GM18505 (cell line): Measurements from ENCODE around the gene ZNF396.
A peak's percentile ranks its signal among the peaks of the same experiment; 100 is the strongest.

Experiments
- ATAC-seq: cut with Tn5 transposase; IDR thresholded peaks from one replicate; pipeline ENCODE4 v1.9.1; 2021; ENCODE audit not compliant: unreplicated experiment
- POLR2A ChIP-seq: IDR thresholded peaks from 4 replicates; pipeline ENCODE4 v1.6.1; 2011; ENCODE audit warnings: borderline replicate concordance; ENCODE audit not compliant: insufficient read depth, insufficient read length; ENCODE audit errors: extremely low read depth

The ZNF396 gene

DNA sequence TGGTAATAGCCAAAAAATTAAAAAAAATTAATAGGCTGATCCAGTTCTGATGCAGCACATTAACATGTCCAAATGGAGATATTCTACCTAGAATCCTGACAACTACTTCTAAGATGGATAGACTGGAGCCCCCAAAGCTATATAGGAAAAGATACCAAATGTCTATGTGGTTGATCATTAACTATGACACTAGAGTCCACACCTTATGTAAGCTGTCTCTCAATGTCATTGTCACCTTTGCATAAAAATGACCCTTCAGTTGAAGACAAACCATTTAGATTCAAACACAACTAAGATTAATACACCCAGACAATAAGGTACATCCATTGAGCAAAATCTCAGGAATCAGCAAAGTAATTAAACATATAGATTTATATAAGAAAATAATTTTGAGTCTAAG is 14.6 kb downstream of the ZNF396 start:
- no peak for TF ChIP-seq POLR2A
- ATAC-seq, result no peak

DNA sequence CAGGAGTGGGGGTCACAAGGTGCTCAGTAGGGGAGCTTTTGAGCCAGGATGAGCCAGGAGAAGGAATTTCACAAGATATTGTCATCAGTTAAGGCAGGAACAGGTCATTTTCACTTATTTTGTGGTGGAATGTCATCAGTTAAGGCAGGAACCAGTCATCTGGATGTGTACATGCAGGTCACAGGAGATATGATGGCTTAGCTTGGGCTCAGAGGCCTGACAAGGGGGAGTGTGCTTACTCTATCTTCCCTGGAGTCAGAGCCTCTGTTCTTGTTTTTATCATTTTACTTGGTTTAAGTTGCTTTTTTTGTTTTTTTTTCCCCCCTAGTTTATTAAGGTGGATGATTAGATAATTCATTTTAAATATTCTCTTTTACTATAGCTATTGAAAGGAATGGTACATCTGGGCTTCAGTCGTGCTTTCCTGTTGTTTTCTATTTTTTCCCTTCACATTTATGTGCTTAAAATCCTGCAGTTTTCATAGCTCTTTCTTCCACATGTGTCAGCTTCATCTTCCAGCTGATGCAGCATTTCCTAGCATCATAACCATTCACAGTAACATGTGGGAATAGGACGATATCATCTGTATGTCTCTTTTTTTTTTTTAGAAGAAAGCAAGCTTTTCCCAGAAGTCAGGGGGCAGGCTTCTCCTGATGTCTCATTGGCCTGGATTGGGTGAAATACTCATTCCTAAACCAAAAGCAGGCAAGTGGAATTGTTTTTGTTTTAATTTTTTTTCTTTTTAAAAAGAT is 15.4 kb downstream of the ZNF396 start:
- no peak for ATAC-seq
- TF ChIP-seq POLR2A, result no peak

DNA sequence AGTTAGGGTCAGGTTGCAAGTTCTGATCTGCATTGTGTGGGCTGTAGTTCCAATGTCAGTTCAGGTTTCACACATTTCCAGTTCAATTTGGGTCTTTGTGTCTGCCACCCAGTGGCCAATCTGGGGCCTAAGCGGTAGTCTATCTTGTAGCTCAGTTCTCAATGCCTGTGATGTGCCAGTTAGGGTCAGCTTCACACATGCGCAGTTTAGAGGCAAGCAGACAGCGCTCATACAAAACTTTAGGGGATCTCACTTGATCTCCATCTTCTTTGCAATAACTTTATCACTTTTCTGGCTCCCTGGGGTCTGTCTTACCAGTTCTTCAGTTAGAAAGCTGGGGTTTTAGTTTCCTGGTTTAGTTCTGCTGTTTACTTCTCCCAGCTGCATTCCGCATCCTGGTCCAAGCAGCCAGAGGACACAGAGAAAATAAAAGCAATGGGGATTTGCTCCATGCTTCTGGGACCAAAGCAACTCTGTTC is 22.0 kb downstream of the ZNF396 start:
- peak; percentile 90 for ATAC-seq
- no peak for TF ChIP-seq POLR2A

DNA sequence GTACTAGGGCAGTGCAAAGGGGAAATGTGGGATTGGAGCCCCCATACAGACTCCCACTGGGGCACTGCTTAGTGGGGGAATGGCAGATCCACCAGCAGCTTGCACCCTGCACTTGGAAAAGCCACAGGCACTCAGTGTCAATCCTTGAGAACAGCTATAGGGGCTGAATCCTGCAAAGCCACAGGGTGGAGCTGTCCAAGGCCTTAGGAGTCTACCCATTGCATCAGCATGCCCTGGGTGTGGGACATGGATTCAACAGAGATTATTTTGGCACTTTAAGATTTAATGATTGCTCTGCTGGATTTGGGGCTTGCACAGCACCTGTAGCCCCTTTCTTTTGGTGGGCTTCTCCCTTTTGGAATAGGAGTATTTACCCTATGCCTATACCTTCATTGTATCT is 24.4 kb downstream of the ZNF396 start:
- no peak for TF ChIP-seq POLR2A
- no peak for ATAC-seq

DNA sequence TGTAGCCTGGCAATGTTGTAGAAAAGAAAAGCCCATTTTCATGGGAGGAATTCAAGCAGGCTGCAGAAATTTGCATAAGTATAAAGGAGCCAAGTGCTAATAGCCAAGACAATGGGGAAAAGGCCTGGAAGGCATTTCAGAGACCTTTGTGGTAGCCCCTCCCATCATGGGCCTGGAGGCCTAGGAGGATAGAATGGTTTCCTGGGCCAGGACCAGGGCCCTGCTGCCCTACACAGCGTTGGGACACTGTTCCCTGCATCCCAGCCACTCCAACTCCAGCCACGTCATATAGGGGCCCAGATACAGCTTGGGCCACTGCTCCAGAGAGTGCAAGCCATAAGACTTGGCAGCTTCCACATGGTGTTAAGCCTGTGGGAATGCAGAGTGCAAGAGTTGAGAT is 24.9 kb downstream of the ZNF396 start:
- no peak for TF ChIP-seq POLR2A
- ATAC-seq, result no peak

DNA sequence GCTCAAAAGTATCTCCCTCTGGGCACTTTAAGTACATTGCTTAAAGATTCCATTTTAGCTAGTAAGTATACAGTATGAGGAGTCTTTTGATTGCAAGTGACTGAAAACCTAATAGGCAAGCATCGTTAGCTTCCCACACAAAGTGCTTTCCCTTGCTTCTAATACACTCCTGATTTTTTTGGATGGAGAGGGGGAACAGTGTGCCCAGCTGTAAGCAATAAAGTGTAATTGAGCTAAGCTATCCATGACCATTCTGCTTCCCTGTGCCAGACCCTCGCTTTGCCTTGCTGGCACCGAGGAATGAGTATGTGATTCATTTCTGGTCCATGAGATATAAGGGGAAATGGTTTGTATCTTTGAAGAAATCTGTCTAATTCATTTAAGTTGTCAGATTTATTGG is 29.1 kb downstream of the ZNF396 start:
- TF ChIP-seq POLR2A, result no peak
- ATAC-seq, result no peak

DNA sequence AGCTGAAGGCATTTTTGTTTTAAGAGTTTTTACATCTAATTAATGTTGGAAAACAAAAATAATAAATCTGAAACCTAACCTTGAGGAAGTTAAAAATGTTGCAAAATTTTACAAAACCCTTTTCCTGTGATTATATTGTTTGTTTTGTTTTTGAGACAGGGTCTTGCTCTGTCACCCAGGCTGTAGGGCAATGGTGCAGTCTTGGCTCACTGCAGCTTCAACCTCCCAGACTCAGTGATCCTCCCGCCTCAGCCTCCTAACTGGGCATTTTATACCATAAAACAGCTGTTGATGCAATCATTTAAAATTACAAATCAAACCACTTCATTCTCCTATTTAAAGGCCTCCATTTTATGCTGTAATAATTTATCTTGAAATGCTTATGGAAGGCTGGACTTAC is 31.2 kb downstream of the ZNF396 start:
- no peak for TF ChIP-seq POLR2A
- ATAC-seq, result no peak

DNA sequence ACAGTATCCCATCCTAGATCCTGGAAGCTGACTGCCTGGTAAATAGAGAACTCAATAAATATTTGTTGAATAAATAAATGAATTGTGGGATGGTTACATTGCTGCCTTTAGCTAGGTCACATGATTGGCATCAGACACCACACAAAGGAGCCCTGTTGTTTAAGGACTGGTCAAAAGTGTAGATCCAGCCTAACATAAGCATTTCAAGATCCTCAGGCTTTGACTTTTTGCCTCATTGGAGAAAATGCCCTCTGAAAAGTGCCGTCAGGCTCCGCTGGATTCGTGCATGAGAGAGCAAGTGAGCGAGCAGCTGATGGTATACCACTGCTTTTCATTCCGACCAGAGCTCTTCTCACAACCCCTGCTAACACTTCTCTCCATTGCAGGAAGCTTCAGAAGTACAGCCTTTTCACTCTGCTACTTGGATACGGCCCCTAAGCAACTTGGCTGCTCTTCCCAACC is 31.6 kb downstream of the ZNF396 start:
- ATAC-seq, result no peak
- TF ChIP-seq POLR2A, result no peak

DNA sequence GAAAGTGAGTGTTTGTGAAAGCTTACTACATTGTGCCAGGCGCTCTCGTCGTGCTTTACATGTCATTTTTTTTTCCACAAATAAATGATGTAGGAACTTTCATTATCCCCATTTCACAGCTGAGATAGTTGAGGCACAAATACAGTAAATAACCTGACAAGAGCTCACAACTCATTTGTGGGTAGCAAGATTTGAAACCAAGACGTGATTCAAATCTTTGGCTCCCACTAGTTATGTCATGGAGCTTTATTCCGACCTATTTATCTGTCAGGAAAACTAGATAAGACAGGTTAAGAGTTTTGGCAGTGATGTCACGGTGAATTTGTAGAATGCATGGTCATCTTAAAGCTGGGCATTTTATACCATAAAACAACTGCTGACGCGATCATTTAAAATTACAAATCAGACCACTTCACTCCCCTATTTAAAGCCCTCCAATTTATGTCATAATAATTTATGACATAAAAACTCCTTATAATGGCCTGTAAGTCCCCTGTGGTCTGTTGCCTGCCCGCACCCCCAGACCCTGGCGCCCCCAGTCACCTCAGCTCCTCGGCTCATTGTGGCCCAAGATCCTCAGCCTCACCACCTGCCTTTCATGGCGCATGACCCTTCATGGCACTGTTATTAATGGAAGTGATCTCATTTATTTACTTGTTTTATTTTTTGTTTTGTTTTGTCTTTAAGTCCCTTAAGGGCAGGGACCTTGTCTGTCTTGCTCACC is 32.2 kb downstream of the ZNF396 start:
- no peak for ATAC-seq
- TF ChIP-seq POLR2A, result no peak

DNA sequence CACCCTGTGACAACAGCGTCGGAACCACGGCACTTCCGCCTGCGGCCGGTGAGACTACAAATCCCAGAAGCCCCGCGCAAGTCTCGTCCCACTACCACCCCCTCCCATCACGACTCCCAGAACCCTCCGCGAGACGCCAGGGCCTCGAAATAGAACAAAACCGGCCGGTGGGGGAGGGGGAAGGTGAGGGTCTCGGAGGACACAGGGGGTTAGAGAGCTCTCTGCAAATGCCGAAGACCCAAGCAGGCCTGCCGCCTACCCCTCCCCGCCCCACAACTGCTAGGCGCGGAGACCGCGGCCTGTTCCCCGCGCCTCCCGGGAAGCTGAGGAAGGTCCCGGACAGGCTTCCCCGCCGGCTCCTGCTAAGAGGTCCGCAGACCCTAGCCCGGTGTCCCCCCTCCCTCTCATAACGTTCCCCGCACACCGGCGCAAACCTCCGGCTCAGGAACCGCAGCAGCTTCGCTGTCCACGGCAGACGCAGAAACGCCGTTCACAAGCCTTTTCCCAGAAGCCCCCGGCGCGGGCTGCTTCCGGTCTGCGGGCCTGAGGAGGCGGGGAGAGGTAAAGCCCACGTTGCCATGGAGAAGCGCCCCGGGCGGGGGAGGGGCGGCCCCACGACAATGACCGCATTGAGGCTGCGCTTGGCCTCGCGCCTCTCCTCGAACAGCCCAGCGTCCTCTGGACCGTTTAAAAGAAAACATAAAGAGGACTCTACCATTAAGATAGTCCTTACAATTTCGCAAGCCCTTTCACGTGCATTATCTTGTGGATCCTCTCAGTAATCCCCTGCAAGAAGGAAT is 33.0 kb downstream of the ZNF396 start, which contains the start of gene ZNF24:
Gene ZNF24 (minus strand): TSS at position 485 of the 800 bp plus-strand sequence. CDS start 3,770 bp downstream, outside the sequence.
- peak; percentile 88 for TF ChIP-seq POLR2A
- peak; percentile 90 for ATAC-seq

DNA sequence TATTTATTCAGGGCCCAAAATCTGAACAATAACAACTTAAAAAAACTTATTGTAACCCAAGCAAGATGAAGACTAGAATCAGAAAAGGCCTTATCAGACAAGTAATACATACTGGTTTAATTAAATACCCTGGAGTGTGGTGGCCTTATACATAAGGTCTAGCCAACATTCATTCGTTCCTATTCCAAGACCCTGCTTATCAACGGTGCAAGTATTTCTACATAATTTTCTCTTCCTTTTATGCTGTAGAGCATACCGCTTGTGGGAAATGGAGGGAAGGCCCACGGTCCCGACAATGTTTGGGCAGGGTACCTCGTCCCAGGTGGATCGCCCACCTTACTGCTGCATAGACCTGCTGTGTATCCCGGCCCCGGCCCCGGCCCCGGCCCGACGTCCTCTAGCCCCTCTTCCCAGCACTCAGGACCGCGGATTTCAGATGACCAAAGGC is 33.6 kb downstream of the ZNF396 start:
- no peak for TF ChIP-seq POLR2A
- ATAC-seq, result no peak

DNA sequence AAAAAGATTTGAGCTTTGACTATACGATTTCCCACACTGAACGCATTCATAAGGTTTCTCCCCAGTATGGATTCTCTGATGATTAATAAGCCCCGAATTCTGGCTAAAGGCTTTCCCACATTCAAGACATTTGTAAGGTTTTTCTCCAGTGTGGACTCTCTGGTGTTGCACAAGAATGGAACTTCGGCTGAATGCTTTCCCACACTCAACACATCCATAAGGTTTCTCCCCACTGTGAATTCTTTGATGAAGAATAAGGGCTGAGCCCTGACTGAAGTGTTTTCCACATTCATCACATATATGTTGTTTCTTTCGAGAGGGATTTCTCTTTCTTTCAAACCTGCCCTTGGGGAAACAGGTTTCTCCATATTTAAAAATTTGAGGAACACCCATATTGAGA is 39.9 kb downstream of the ZNF396 start:
- ATAC-seq, result no peak
- TF ChIP-seq POLR2A, result no peak

DNA sequence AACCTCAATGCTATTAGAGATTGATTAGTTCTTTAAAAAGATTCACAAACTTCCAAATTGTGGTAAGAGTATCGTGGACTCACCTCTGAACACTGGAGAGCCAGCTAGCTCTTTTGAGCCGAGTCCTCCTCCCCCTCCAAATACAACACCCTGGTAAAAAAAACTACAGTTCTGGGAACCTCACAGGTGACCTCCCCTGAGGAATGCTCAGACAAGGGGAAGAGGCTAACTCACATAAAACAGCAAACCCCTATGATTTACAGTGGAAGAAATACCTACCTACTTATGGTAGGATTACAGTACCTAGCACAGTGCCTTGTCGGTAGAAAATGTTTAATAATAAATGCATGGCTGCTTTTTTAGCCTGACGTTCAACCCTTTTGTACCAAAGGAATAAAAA is 41.3 kb downstream of the ZNF396 start:
- no peak for ATAC-seq
- TF ChIP-seq POLR2A, result no peak
